ENCODE results near the gene SAMSN1.

GRCh38 chr21:14457762-14458161, 88.4 kb downstream of the SAMSN1 start:
- TF ChIP-seq TCF7L2 (IDR thresholded peaks at IDR 0.05; ENCODE audit: low read depth, low read length) (no peak), CTCF (IDR thresholded peaks at IDR 0.05) (no peak), REST (IDR thresholded peaks at IDR 0.05; ENCODE audit: insufficient read depth in 1 of 2, low read depth in 2 of 2, low read length in 1 of 2) (no peak), POLR2AphosphoS5 (IDR thresholded peaks at IDR 0.05; ENCODE audit: low read depth, low read length) (no peak)

Measured in Panc1 (cell line).